GM12878 (cell line): ENCODE results near the gene GPR176. TPM values are rescaled to one million over a fixed set of nuclear protein-coding genes. Genes with fewer than 3 reads are reported as not detected.
A peak's percentile ranks its signal among the peaks of the same experiment; 100 is the strongest.

Experiments used
- ATAC-seq: fragments of 200-7000 bp; cut with Tn5 transposase; 3 replicates; pipeline ENCODE4 v1.9.1; 2020; ENCODE audit warnings: mild to moderate bottlenecking, moderate library complexity
- BruUV-seq: library from RNA; stranded (reverse); fragments of 400-500 nt; replicated peaks from 2 replicates; lab custom pipeline; 2021; lab: Mats Ljungman, UMichigan
- CTCF ChIA-PET: fragments of 300-600 bp; sonication (Branson Sonifier 250); formaldehyde crosslinking; extraction: SDS; loops from one replicate; lab custom pipeline; 2021; ENCODE audit warnings: inconsistent platforms; lab: Yijun Ruan, JAX
- POLR2A ChIA-PET: fragments of 350-600 bp; formaldehyde crosslinking; extraction: SDS; loops from one replicate; lab custom pipeline; 2021; ENCODE audit warnings: inconsistent platforms; lab: Charles Lee
- RAD21 ChIA-PET: fragments of 300-600 bp; sonication (Branson Sonifier 250); formaldehyde crosslinking; loops from one replicate; lab custom pipeline; 2023; ENCODE audit warnings: antibody characterized with exemption; ENCODE audit not compliant: unreplicated experiment; lab: Charles Lee
- SMC1A ChIA-PET: fragments of 300-600 bp; sonication (Branson Sonifier 250); formaldehyde crosslinking; loops from one replicate; lab custom pipeline; 2023; ENCODE audit not compliant: unreplicated experiment, uncharacterized antibody; lab: Charles Lee
- DNase-seq: peaks from one replicate; pipeline ENCODE4 v3.0.0-alpha.2; 2011; ENCODE audit warnings: low read depth, low spot score
- FAIRE-seq: peaks from 3 replicates; lab custom pipeline; 2011; peaks lifted over from hg19 to GRCh38; lab: Jason Lieb, UNC
- H2AFZ ChIP-seq: 2 replicates; pipeline ENCODE4 v1.6.0; 2011; ENCODE audit warnings: low read depth, low read length, control low read depth; ENCODE audit not compliant: control insufficient read depth
- H3K27ac ChIP-seq: 2 replicates; pipeline ENCODE4 v1.5.1; 2011; ENCODE audit warnings: control low read depth; ENCODE audit not compliant: control insufficient read depth, insufficient read depth
- H3K27me3 ChIP-seq, 2 experiments: replicated peaks in 1 of 2; 2 replicates each; pipeline versions ENCODE4 v1.6.0 to v1.6.1; 2011; ENCODE audit warnings: low read length in 1 of 2; ENCODE audit not compliant: control insufficient read depth in 2 of 2, insufficient read depth in 2 of 2
- H3K36me3 ChIP-seq, 2 experiments: 2 replicates each; pipeline ENCODE4 v1.5.1; 2011; ENCODE audit warnings: low read length in 1 of 2; ENCODE audit not compliant: control insufficient read depth in 2 of 2, insufficient read depth in 2 of 2
- H3K4me1 ChIP-seq: 2 replicates; pipeline ENCODE4 v1.6.1; 2011; ENCODE audit warnings: mild to moderate bottlenecking, low read length, moderate library complexity, mixed read lengths; ENCODE audit not compliant: control insufficient read depth, insufficient read depth
- H3K4me2 ChIP-seq: 2 replicates; pipeline ENCODE4 v1.6.0; 2011; ENCODE audit warnings: control low read depth; ENCODE audit not compliant: control insufficient read depth, insufficient read depth
- H3K4me3 ChIP-seq: fragments of 200-600 bp; sonication (generic); 2 replicates; pipeline ENCODE4 v1.5.1; 2016
- H3K79me2 ChIP-seq: 2 replicates; pipeline ENCODE4 v1.6.0; 2011; ENCODE audit warnings: low read length; ENCODE audit not compliant: control insufficient read depth, insufficient read depth
- H3K9ac ChIP-seq: 2 replicates; pipeline ENCODE4 v1.8.0; 2011; ENCODE audit warnings: low read length, control low read depth, mixed read lengths; ENCODE audit not compliant: control insufficient read depth, insufficient read depth
- H3K9me3 ChIP-seq: replicated peaks from 3 replicates; pipeline ENCODE4 v1.5.1; 2011; ENCODE audit warnings: mild to moderate bottlenecking, low read length; ENCODE audit not compliant: control insufficient read depth, insufficient read depth
- H4K20me1 ChIP-seq: 2 replicates; pipeline ENCODE4 v1.6.0; 2011; ENCODE audit not compliant: control insufficient read depth, insufficient read depth
- ASH2L ChIP-seq: fragments of 300-600, 200-600 bp; sonication (generic); IDR thresholded peaks from 2 replicates; pipeline ENCODE4 v1.6.1; 2017; ENCODE audit warnings: low read depth, mild to moderate bottlenecking, borderline replicate concordance
- CBX5 ChIP-seq: sonication (generic); IDR thresholded peaks from 2 replicates; pipeline ENCODE4 v1.6.1; 2016; ENCODE audit warnings: low read depth, moderate library complexity, mild to moderate bottlenecking, inconsistent platforms
- ETV6 ChIP-seq, 2 experiments: fragments of 450-650 bp in 1 of 2; IDR thresholded peaks in 1 of 2; conservative IDR thresholded peaks in 1 of 2; 2 replicates each; pipeline ENCODE4 v1.6.1; 2014; ENCODE audit warnings: antibody characterized with exemption in 1 of 2, borderline replicate concordance in 1 of 2, low read depth in 1 of 2, mild to moderate bottlenecking in 1 of 2, moderate library complexity in 1 of 2
- MTA2 ChIP-seq: fragments of 450-650 bp; IDR thresholded peaks from 2 replicates; pipeline ENCODE4 v1.6.1; 2016; ENCODE audit warnings: low read depth, mild to moderate bottlenecking, moderate library complexity
- RUNX3 ChIP-seq: IDR thresholded peaks from 2 replicates; pipeline ENCODE4 v1.6.1; 2012; ENCODE audit warnings: low read length, inconsistent platforms
- WGBS: methylation state at CpG from one replicate; pipeline ENCODE4 v1.1.6; 2016; ENCODE audit warnings: low lambda C conversion rate; ENCODE audit not compliant: insufficient replicate concordance, insufficient coverage; ENCODE audit errors: missing lambda C conversion rate; 5-methylcytosine and 5-hydroxymethylcytosine counted together
- in situ Hi-C: fragments of 300-500 bp; cut with MboI; formaldehyde crosslinking; loops from 9 replicates; pipeline ENCODE4 v1.14.3; 2018; ENCODE audit warnings: mixed read lengths
- intact Hi-C: fragments of 100-400 bp; cut with micrococcal nuclease; formaldehyde crosslinking; loops from one replicate; pipeline ENCODE4 v1.14.2; 2022; ENCODE audit not compliant: unreplicated experiment
- polyA plus RNA-seq, 11 experiments: library from polyadenylated mRNA; depleted of rRNA in 4 of 11; unstranded in 6 of 11; stranded (reverse) in 5 of 11; fragments of >200 nt; fragmentation: Nextera tagmentation in 4 of 11; fragmentation: Illumina TruSeq in 1 of 11; extraction: Ambion mirVana in 4 of 11; extraction: Trizol in 1 of 11; gene quantifications; 1 replicate in 1 of 11; 2 replicates in 10 of 11; pipeline versions ENCODE4 v1.2.1 to v1.2.3, GENCODE V29; 2011 to 2016; ENCODE audit warnings: inconsistent platforms in 2 of 11, missing spikeins in 2 of 11, low read depth in 1 of 11
- total RNA-seq, 4 experiments: library from RNA; depleted of rRNA in 3 of 4; stranded (reverse); fragments of >200 nt in 3 of 4; fragmentation: Illumina TruSeq in 1 of 4; extraction: Trizol in 1 of 4; gene quantifications; 2 replicates each; pipeline versions ENCODE4 v1.2.1 to v1.2.3, GENCODE V29; 2013 to 2021

The GPR176 gene
- total and polyA plus RNA-seq, 10 of the 15 experiments (the other 5 are each of a cell fraction or from before 2014, with no cell fraction given), result 0.02 to 0.33 (median 0.16) TPM; not detected in 4

DNA sequence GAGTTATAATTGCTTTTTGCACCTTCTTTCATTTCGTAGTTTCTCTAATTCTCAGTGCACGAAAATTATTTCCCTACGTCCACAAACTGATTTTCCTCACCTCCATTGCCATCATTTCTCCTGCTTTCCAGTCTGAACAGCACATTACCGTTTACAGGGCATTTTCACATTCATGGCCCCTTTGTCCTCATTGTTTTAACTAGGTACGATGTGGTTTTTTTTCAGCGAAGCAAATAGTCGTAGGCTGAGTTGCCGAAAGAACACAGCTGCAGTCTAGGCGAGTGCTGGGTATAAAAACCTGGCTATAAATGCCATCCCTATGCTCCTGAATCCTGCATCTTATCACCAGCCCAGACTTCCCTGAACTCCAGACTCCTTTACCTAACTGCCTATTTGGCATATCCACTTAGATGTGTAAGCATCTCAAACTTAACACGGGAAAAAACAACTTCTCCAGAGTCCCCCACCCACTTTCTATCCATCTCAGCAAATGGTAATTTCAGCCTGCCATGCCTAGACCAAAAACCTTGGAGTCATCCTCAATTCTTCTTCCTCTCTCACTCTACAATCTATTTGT lies 136.7 kb downstream of the GPR176 start:
- H3K9me3 ChIP-seq, result no peaks in the 10 kb centered on the region
- DNase-seq, result no peak
- ChIA-PET SMC1A (interaction anchor here (0.7 to 3.0 kb wide), 6 partner anchors 9 to 254 kb away, joined by 3 to 8 read pairs (median 6); partner anchors contain the start of gene EIF2AK4), RAD21 (interaction anchor here (0.6 to 1.8 kb wide), 6 partner anchors 25 to 257 kb away, joined by 3 to 12 read pairs (median 4); no protein-coding TSS in a partner anchor), POLR2A (interaction anchor here (1.2 to 1.8 kb wide), 2 partner anchors 9 to 150 kb away, joined by 3 read pairs; partner anchors contain the start of gene EIF2AK4), CTCF (interaction anchor here (1.3 to 4.2 kb wide), 8 partner anchors 9 to 321 kb away, joined by 3 to 23 read pairs (median 3); no protein-coding TSS in a partner anchor)
- in situ Hi-C loops, result loop anchor here (10.0 kb wide), 2 partner anchors 321 to 491 kb away; partner anchors contain the start of gene BMF
- TSS peak; percentile 90 for BruUV-seq
- peak overlapping the region; percentile 93 for H3K27ac ChIP-seq
- intact Hi-C loops, result no loop called here
- peak overlapping the region; percentile 97 for H3K4me3 ChIP-seq
- no peaks in the 10 kb centered on the region for H3K27me3 ChIP-seq
- H3K36me3 ChIP-seq, result no peaks in the 10 kb centered on the region; a peak in 1 of 4 replicates
- H2AFZ ChIP-seq, result peak overlapping the region; percentile 98
- H3K4me1 ChIP-seq, result peaks cover 13% of the 10 kb centered on the region
- H4K20me1 ChIP-seq, result no peaks in the 10 kb centered on the region
- WGBS, result 0% methylated on average over 10 of the region's 10 CpGs
- FAIRE-seq, result peak; percentile 59
- ATAC-seq, result peak; percentile 5; the same call in 1 of the 3 replicates
- H3K9ac ChIP-seq, result peak overlapping the region; percentile 88
- 0 out of 2 replicates have a peak, but pooled peaks have one; percentile 83 for TF ChIP-seq ASH2L
- TF ChIP-seq RUNX3, result no peak
- TF ChIP-seq ETV6 (conservative IDR thresholded peaks at IDR 0.05 in 1 of 2, IDR thresholded peaks at IDR 0.05 in 1 of 2; ENCODE audit: borderline replicate concordance in 1 of 2, low read depth in 1 of 2), result 0 out of 4 replicates have a peak, but pooled peaks of 1 of the 2 experiments have one; percentile 7
- TF ChIP-seq CBX5, result no peak
- TF ChIP-seq MTA2, result no peak
- peaks cover 12% of the 10 kb centered on the region for H3K79me2 ChIP-seq
- H3K4me2 ChIP-seq, result peak overlapping the region; percentile 93
